ENCODE measurements around the gene GALNT6.
"Not testable (repeated sequence)": the region's sequence is repeated elsewhere in the genome, so short reads cannot be mapped to it uniquely, and the experiment has no call there.

GALNT6 gene

DNA sequence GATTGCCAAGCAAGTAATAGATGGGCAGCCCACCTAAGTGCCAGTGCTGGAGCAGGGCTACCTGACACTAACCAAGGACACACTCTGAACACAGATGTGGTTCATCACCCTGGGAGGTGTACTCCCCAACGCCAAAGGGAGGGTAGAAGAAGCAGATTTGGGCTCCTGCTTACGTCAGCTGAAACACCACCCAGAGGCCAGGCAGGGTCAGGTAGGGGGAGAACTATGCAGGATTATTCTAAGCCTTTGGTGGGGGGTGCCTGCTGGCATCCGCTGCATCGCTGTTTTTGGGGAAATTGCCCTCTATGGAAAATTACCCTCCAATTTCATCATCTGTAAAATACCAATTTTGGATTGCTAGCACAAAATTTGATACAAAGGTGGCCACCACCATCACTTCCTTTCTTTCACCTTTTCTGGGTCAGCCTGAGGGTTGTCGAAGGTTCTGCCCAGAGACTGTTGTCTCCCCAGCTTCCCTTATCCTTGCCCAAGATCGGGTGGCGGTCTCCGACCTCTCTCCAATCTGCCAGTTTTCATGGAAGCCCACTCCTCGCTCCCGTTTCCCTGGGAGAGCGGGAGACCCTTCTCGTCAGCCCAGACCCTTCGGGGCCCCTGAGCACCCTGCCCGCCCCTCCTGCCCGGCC is 67.8 kb downstream of the GALNT6 start:
- no peak for DNase-seq (ENCODE audit: low read depth in 2 of 2)

DNA sequence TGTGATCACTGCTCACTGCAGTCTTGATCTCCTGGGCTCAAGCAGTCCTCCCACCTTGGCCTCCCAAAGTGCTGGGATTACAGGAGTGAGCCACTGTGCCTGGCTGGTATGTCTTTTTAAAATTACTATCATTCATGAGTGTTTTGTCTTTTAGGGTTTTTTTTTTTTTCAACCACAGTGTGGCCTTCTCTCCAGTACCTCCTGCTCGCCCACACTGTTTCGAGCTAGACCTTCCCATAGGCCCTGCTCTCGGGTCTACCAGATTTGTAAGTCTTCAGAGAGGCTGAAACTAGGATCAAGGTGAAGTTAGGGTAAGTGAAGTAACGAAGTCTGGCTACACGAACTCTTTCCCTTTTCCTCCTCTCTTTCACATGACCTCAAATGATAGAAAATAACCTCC is 68.8 kb downstream of the GALNT6 start:
- no peak for DNase-seq (ENCODE audit: low read depth in 2 of 2)

DNA sequence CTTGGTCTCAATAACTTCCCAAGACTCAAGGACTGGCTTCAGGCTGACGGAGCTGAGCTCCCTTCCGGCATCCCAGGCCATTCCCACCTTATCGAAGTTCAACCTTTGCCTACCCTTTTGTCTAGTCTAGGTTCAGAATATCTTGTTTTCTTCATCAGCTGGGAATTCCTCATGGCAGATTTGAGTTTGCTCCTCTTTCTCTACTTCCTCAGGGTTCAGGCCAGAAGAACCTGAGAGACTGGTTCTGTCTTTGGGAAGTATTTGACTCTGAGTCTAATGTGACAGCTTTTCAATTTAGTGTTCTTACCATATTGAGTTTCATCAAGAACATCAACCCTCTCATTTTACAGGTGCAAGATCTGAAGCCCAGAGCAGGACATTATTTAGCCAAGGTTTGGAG is 69.3 kb downstream of the GALNT6 start:
- DNase-seq (ENCODE audit: low read depth in 2 of 2) = no peak

DNA sequence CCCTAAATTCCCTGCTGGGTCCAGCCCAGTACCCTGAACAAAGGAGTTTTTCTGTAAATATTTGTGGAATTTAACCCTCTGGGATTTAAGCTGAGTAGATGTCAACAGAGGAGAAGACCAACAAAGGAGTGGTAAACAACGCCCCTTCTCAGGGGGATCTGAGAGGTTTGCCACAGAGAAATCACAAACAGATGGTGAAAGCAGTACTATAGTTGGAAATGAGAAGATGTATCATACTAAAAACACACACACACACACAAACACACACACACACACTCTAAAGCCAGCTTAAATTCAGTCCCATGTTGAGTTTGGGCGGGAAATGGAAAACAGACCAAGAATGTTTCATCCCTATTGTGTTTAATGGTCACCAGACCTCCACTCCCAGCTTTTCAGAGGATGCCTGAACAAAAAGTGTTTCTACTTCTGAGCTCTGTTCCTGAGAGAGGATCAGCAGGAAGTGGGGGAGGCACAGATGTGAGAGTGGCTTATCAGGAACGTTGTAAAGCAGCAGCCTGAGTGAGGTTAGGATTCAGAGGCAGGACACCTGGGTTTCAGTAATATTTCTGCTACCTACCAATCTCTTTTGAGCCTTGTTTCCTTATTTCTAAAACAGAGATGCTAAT is 70.4 kb downstream of the GALNT6 start:
- no peak for DNase-seq (ENCODE audit: low read depth in 2 of 2)

DNA sequence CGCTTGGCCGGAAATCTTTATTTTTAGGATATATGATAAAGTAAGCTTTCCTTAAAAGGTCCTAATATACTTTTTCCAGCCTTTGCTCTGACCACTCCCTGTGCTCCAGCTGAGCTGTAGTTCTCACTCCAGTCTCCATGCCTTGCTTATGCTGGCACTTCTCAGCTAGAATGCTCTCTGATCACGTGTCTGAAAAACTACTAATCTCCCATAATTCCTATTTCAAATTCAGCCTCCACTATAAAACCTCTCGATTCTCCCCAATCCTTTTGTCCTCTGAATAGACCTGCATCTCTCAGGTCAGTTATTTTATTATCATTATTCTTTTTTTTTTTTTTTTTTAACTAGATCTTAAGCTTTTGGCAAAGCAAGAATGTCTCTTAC is 70.9 kb downstream of the GALNT6 start:
- DNase-seq (ENCODE audit: low read depth in 2 of 2) = no peak

DNA sequence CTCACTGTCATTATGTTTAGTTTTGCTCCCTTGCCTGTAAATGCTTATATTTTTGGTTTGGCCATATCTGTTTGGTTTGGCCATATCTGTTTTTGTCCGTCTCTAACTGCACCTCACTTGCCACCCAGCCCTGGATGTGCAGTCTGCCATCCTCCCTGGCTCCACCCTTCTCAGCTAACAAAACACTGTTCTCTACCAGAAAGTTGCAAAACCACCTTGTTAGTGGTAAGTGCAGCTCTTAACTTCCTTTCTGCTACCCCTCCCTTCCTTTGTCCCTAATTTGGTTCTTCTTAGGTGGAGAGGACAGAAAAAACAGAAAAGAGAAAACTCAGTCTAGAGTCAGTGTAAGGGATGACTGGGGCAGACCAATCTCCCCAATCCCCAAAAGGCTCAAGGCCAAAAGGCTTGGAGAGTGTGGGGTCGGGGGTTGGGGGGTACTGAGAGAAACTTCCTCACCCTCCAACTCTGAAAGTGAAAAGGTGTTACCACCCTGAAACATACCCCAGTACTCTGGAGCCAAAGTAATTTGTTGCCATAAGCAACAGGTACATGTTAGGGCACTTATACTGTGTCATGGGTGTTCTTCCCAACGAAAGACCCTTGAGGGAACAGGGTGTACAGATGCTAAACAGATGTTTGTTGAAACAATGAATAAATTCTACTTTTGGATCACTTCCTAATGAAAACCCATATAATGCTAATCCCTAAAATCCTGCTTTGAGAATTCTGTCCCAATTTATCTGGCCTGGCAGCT is 72.2 kb downstream of the GALNT6 start:
- DNase-seq (ENCODE audit: low read depth in 2 of 2) = no peak

DNA sequence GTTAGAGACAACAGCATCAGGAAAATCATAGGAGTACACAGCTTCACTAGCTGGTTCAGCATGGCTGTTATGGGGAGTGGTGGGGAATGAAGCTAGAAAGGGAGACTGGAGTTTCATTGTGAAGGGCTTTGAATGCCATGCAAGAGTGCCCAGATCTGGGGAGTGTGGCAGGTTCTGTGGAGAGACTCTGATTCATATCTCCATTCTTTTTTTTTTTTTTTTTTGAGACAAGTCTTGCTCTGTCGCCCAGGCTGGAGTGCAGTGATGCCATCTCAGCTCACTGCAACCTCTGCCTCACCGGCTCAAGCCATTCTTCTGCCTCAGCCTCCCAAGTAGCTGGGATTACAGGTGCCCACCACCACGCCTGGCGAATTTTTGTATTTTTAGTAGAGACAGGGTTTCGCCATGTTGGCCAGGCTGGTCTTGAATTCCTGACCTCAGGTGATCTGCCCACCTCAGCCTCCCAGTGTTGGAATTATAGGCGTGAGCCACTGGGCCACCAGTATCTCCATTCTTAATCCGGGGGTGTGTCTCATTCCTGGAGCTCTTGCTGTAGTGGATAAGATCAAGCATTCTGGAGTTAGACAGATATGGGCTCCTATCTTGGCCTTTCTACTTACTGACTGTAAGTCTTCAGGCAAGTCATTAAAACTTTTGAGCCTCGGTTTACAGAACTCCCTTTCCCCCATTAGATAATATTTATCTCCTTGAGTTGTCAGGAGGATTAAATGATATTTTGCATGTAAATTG is 73.0 kb downstream of the GALNT6 start:
- DNase-seq (ENCODE audit: low read depth in 2 of 2) = not testable (repeated sequence)

DNA sequence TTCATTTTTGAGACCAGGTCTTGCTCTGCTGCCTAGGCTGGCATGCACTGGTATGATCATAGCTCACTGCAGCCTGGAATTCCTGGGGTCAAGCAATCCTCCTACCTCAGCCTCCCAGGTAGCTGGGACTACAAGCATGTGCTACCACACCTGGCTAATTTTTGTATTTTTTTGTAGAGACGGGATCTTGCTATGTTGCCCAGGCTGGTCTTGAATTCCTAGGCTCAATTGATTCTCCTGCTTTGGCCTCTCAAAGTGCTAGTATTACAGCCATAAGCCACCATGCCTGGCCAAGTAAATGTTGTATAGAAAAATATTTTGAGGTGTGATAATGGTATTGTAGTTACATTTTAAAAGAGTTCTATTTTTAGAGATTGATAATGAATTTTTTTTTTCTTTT is 79.8 kb downstream of the GALNT6 start:
- DNase-seq (ENCODE audit: low read depth in 2 of 2) = no peak

DNA sequence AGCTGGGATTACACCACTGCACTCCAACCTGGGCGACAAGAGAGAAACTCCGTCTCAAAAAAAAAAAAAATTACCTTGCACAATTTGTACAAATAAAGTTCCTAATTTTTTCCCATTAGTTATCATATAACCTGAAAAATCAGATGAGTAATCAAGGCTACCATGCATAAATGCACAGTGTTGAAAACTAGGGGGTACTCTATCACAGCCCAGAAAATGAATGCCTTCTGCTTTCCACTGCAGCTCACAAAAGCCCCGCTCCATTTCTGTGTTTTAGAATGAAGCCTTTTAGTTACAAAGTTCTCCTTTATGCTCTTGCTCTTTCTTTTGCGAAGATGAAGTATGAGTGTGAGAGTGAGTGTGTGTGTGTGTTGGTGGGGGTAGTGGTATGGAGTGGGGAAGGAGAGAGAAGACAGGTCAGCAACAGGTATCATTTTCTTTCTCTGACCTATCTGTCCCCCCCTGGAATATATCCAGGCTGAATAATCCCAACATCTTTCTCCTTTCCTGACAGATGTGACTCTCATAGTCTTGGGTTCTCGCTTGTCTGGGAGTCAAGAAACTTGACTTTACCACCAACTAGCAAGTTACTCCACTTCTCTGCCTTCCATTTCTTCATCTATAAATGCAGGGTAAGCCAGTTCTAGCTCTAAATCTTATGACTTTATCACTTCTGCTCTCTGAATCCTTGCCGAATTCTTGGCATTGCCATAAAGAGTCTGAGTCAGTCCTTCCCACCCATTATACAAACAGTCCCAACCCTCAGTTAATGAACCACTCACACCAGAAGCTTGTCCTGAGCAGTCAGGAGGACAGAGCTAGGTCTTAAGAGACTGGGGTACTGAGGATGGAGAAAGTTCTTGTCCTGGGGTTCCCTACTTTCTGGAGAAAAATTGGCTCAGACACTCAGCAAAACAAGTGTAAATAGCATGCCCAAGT is 83.3 kb downstream of the GALNT6 start:
- DNase-seq (ENCODE audit: low read depth in 2 of 2) = no peak

DNA sequence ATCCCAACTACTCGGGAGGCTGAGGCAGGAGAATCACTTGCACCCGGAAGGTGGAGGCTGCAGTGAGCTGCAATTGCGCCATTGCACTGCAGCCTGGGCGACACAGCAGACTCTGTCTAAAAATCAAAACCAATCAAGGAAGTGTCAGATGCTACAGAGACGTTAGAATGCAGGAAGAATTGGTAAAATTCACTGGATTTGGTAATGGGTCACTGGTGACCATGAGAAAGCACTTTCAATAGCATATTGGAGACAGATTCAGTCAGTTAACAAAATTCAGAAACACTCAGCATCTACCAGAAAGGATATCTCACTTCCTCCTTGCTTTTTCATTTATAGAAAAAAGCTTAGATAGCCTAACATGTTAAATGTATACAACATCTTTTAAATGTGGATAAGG is 84.7 kb downstream of the GALNT6 start:
- no peak for DNase-seq (ENCODE audit: low read depth in 2 of 2)
